ENCODE measurements around the gene RABEPK.
A peak's percentile ranks its signal among the peaks of the same experiment; 100 is the strongest.

RABEPK gene

DNA sequence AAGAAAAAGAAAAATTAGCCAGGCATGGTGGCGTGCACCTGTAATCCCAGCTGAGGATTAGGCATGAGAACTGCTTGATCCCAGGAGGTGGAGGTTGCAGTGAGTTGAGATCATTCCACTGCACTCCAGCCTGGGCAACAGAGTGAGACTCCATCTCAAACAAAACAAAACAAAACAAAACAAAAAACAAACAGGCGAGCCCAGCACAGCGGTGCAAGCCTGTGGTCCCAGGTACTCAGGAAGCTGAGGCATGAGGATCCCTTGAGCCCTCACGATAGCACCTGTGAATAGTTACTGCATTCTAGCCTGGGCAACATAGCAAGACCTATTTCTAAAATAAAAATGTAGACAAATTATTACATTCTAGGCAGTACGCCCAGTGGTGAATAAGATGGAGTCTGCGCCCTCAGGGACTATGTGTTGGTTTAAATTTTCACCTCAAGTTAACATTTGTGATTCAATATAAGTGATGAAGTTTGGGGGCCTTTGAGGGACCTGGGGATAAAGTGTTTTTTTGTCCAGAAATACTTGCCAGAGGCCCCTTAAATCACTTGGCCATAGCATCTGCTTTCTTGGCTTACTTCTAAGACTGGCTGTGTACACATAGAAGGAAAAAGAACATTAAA is 57.9 kb downstream of the RABEPK start:
- Histone ChIP-seq H3K9me3 (ENCODE audit: insufficient read depth, low read depth, low read length) (no peaks in the 10 kb centered on the region), H3K79me2 (ENCODE audit: insufficient read depth, low read length) (peaks cover 16% of the 10 kb centered on the region), H3F3A (ENCODE audit: low read depth) (no peaks in the 10 kb centered on the region), H3K4me3 (ENCODE audit: low read length, poor library complexity, severe bottlenecking) (no peak overlapping the region), H3K27me3 (ENCODE audit: insufficient read depth, low read length, poor library complexity, severe bottlenecking) (no peaks in the 10 kb centered on the region), H3K36me3 (ENCODE audit: insufficient read depth, low read length) (no peaks in the 10 kb centered on the region), H3K4me2 (ENCODE audit: low read depth, low read length, poor library complexity, severe bottlenecking) (no peak overlapping the region), H3K9me2 (replicated peaks; ENCODE audit: low read depth, low read length) (no peaks in the 10 kb centered on the region), H4K20me1 (ENCODE audit: insufficient read depth, low read length, poor library complexity, severe bottlenecking) (peaks cover 12% of the 10 kb centered on the region), H2AFZ (ENCODE audit: low read length) (peak overlapping the region; percentile 24; the same call in 1 of the 2 replicates), H3K9ac (ENCODE audit: low read depth, low read length, poor library complexity, severe bottlenecking) (no peak overlapping the region), H3K4me1 (ENCODE audit: insufficient read depth, low read length, poor library complexity, severe bottlenecking) (peaks cover 10% of the 10 kb centered on the region)
- TF ChIP-seq EZH2phosphoT487 (IDR thresholded peaks at IDR 0.05; ENCODE audit: borderline replicate concordance) (no peak), CTCF (conservative IDR thresholded peaks at IDR 0.05; ENCODE audit: low read length) (no peak)

DNA sequence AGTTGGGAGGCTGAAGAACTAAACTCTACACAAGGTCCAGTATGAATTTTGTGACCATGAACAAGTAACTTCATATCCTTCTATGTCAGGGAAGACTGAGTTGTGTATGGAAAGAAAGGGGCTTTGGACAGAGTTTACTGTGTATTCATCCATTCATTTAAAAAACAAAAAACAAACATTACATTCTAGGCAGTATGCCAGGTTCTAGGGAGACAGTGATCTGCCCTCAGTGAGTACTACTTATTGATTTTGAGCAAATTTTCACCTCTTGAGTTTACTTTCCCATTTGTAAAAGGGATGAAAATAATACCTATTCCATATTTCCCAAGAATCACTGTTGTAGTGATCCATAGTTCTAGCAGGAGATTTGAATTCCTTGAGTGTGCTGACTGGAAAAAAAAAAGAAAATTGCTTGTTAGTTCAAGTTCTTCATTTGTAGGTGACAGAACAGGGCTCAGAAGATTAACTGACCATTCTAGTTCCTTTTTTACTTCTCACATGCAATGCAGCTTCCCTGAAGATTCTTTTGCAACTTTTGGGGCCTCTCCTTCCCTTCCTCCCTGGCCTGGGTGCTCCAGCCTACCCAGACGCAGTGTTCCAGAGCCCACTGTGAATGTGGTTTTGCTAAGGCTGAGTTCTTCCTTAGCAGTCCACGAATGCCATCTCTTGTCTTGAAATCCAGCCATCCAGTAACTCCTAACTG is 58.6 kb downstream of the RABEPK start:
- H3K79me2 ChIP-seq (ENCODE audit: insufficient read depth, low read length) = peaks cover 23% of the 10 kb centered on the region
- H3K9me2 ChIP-seq (replicated peaks; ENCODE audit: low read depth, low read length) = no peaks in the 10 kb centered on the region
- H3K36me3 ChIP-seq (ENCODE audit: insufficient read depth, low read length) = no peaks in the 10 kb centered on the region
- H3K4me2 ChIP-seq (ENCODE audit: low read depth, low read length, poor library complexity, severe bottlenecking) = no peak overlapping the region
- H3K27me3 ChIP-seq (ENCODE audit: insufficient read depth, low read length, poor library complexity, severe bottlenecking) = no peaks in the 10 kb centered on the region
- no peak overlapping the region for H3K4me3 ChIP-seq (ENCODE audit: low read length, poor library complexity, severe bottlenecking)
- H3K4me1 ChIP-seq (ENCODE audit: insufficient read depth, low read length, poor library complexity, severe bottlenecking) = peaks cover 16% of the 10 kb centered on the region
- H3K9ac ChIP-seq (ENCODE audit: low read depth, low read length, poor library complexity, severe bottlenecking) = no peak overlapping the region
- TF ChIP-seq CTCF (conservative IDR thresholded peaks at IDR 0.05; ENCODE audit: low read length) (no peak), EZH2phosphoT487 (IDR thresholded peaks at IDR 0.05; ENCODE audit: borderline replicate concordance) (no peak)
- H2AFZ ChIP-seq (ENCODE audit: low read length) = peak overlapping the region; percentile 40; the same call in 1 of the 2 replicates
- no peaks in the 10 kb centered on the region for H3F3A ChIP-seq (ENCODE audit: low read depth)
- H4K20me1 ChIP-seq (ENCODE audit: insufficient read depth, low read length, poor library complexity, severe bottlenecking) = peaks cover 16% of the 10 kb centered on the region
- no peaks in the 10 kb centered on the region for H3K9me3 ChIP-seq (ENCODE audit: insufficient read depth, low read depth, low read length)

DNA sequence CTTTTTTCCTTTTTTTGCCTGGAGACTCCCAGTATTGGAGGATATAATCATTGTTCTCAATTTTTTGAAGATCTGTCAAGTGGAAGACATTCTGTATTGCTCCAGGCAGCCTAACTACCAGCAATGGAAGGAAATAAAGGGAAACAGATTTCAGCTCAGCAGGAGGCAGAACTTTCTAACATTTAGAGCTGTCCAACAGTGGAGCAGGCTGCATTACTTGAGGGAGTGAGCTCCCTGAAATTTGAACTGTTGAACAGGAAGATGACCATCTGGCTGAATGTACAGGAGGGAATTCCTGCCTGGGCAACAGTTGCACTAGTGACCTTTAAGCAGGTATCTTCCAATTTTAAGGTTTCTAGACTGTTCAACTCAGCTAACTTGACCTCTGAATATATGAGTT is 60.2 kb downstream of the RABEPK start:
- 0 out of 2 replicates have a peak, but pooled peaks cover 3% of the 10 kb centered on the region for H3F3A ChIP-seq (ENCODE audit: low read depth)
- H3K36me3 ChIP-seq (ENCODE audit: insufficient read depth, low read length) = no peaks in the 10 kb centered on the region
- H3K27me3 ChIP-seq (ENCODE audit: insufficient read depth, low read length, poor library complexity, severe bottlenecking) = no peaks in the 10 kb centered on the region
- TF ChIP-seq EZH2phosphoT487 (IDR thresholded peaks at IDR 0.05; ENCODE audit: borderline replicate concordance) = no peak
- TF ChIP-seq CTCF (conservative IDR thresholded peaks at IDR 0.05; ENCODE audit: low read length) = no peak
- H3K9me2 ChIP-seq (replicated peaks; ENCODE audit: low read depth, low read length) = no peaks in the 10 kb centered on the region
- peaks cover 37% of the 10 kb centered on the region for H3K79me2 ChIP-seq (ENCODE audit: insufficient read depth, low read length)
- no peak overlapping the region for H3K9ac ChIP-seq (ENCODE audit: low read depth, low read length, poor library complexity, severe bottlenecking)
- no peak overlapping the region for H2AFZ ChIP-seq (ENCODE audit: low read length)
- no peaks in the 10 kb centered on the region for H3K9me3 ChIP-seq (ENCODE audit: insufficient read depth, low read depth, low read length)
- peaks cover 26% of the 10 kb centered on the region for H3K4me1 ChIP-seq (ENCODE audit: insufficient read depth, low read length, poor library complexity, severe bottlenecking)
- H4K20me1 ChIP-seq (ENCODE audit: insufficient read depth, low read length, poor library complexity, severe bottlenecking) = peaks cover 25% of the 10 kb centered on the region
- peak overlapping the region; percentile 96 for H3K4me3 ChIP-seq (ENCODE audit: low read length, poor library complexity, severe bottlenecking)
- peak overlapping the region; percentile 78 for H3K4me2 ChIP-seq (ENCODE audit: low read depth, low read length, poor library complexity, severe bottlenecking)

All from Loucy (cell line).